ENCODE results near the gene FAM20B. TPM values are rescaled to one million over a fixed set of nuclear protein-coding genes. Genes with fewer than 3 reads are reported as not detected.

The FAM20B gene
- total RNA-seq, 1 experiment from 2014 or later: 35.4 TPM

DNA sequence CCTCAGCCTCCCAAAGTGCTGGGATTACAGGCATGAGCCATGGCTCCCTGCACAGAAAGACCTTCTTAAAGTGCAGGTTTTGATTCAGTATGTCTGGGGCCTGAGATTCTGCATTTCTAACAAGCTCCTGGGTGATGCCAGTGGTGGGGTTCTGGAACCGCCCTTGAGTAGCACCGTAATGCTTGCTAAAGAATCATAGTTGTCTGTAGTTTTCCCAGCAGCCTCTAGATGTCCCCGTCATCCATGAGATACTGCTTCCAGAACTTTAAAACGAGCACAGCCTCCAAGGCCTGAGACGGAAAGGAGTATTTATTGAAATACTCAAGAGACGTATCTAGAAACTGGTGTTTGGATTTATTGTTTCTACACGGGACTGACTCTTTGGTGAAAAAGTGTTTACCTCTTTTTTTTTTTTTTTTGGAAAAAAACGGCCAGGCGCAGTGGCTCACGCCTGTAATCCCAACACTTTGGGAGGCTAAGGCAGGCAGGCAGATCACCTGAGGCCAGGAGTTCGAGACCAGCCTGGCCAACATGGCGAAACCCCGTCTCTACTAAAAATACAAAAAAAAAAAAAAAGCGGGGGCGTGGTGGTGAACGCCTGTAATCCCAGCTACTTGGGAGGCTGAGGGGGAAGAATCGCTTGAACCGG is 53.5 kb downstream of the FAM20B start:
- peak; percentile 51 for DNase-seq
- H3K9me3 Mint-ChIP-seq: no peaks in the 10 kb centered on the region
- Histone ChIP-seq H3K4ac (ENCODE audit: low read depth, low read length) (no peak overlapping the region), H3K79me1 (ENCODE audit: insufficient read depth, low read depth, low read length, poor library complexity, severe bottlenecking) (no peaks in the 10 kb centered on the region), H2AK5ac (ENCODE audit: insufficient read length, low read length) (no peak overlapping the region), H3K9me3 (ENCODE audit: control insufficient read depth, low read depth, low read length) (no peaks in the 10 kb centered on the region), H3K14ac (ENCODE audit: insufficient read depth, low read length) (no peak overlapping the region), H3K23ac (ENCODE audit: insufficient read length, low read depth, low read length) (no peak overlapping the region), H4K8ac (replicated peaks; ENCODE audit: insufficient read length, low read depth, low read length) (no peak overlapping the region), H4K5ac (ENCODE audit: insufficient read length, low read depth, low read length) (no peak overlapping the region), H2BK15ac (ENCODE audit: low read depth, low read length) (no peak overlapping the region), H3K27me3 (ENCODE audit: insufficient read depth, low read length) (no peaks in the 10 kb centered on the region), H4K20me1 (ENCODE audit: control insufficient read depth, insufficient read depth, insufficient read length) (no peaks in the 10 kb centered on the region), H3K27ac (ENCODE audit: insufficient read length, low read depth, low read length) (no peak overlapping the region), H3K23me2 (ENCODE audit: insufficient read length, low read depth, low read length, poor library complexity, severe bottlenecking) (peaks cover 13% of the 10 kb centered on the region), H2AFZ (ENCODE audit: low read length) (no peak overlapping the region), H2BK5ac (ENCODE audit: insufficient read length, low read length) (no peak overlapping the region), H3K4me1 (ENCODE audit: insufficient read depth, low read length) (no peaks in the 10 kb centered on the region), H3K9ac (ENCODE audit: extremely low read depth, insufficient read length, low read length) (no peak overlapping the region), H3K56ac (ENCODE audit: insufficient read length, low read depth, low read length) (no peak overlapping the region), H4K91ac (ENCODE audit: insufficient read length, low read depth, low read length) (no peak overlapping the region), H3K18ac (ENCODE audit: insufficient read length, low read depth, low read length) (no peak overlapping the region), H2BK20ac (ENCODE audit: low read depth, low read length, poor library complexity, severe bottlenecking) (no peak overlapping the region), H3K4me2 (ENCODE audit: insufficient read depth, insufficient read length, low read length) (no peak overlapping the region), H3K79me2 (ENCODE audit: insufficient read depth, low read length) (no peaks in the 10 kb centered on the region), H3T11ph (ENCODE audit: low read length) (no peak overlapping the region), H2BK12ac (ENCODE audit: insufficient read length, low read depth, low read length) (no peak overlapping the region), H2BK120ac (ENCODE audit: low read depth, low read length, poor library complexity, severe bottlenecking) (no peak overlapping the region)
- peaks cover 15 to 17% of the 10 kb centered on the region in 2 experiments for H3K4me1 Mint-ChIP-seq
- 0 out of 2 replicates have a peak, but pooled peaks cover 2% of the 10 kb centered on the region for H3K27me3 Mint-ChIP-seq (ENCODE audit: low read depth)
- WGBS (ENCODE audit: extremely low coverage, insufficient read length, low lambda C conversion rate): no CpG with 5 or more reads among the region's 18 CpGs
- TF ChIP-seq, protein P1, sequence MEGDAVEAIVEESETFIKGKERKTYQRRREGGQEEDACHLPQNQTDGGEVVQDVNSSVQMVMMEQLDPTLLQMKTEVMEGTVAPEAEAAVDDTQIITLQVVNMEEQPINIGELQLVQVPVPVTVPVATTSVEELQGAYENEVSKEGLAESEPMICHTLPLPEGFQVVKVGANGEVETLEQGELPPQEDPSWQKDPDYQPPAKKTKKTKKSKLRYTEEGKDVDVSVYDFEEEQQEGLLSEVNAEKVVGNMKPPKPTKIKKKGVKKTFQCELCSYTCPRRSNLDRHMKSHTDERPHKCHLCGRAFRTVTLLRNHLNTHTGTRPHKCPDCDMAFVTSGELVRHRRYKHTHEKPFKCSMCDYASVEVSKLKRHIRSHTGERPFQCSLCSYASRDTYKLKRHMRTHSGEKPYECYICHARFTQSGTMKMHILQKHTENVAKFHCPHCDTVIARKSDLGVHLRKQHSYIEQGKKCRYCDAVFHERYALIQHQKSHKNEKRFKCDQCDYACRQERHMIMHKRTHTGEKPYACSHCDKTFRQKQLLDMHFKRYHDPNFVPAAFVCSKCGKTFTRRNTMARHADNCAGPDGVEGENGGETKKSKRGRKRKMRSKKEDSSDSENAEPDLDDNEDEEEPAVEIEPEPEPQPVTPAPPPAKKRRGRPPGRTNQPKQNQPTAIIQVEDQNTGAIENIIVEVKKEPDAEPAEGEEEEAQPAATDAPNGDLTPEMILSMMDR (conservative IDR thresholded peaks at IDR 0.05): peak; percentile 80
- H3K36me3 Mint-ChIP-seq (ENCODE audit: insufficient read depth in 1 of 3, low read depth in 3 of 3): peaks cover 0 to 1% (median 0%) of the 10 kb centered on the region in 3 experiments; a peak in 1 of 7 replicates
- H3K27ac Mint-ChIP-seq: no peak overlapping the region
- H3K4me3 Mint-ChIP-seq: no peak overlapping the region

Measured in H9 (cell line).